HG02588 (cell line): ENCODE data around the gene CATSPER3.

Experiments used
- ATAC-seq: cut with Tn5 transposase; IDR thresholded peaks from one replicate; pipeline ENCODE4 v1.9.1; 2021; ENCODE audit warnings: mild to moderate bottlenecking, moderate library complexity; ENCODE audit not compliant: unreplicated experiment

The CATSPER3 gene

DNA sequence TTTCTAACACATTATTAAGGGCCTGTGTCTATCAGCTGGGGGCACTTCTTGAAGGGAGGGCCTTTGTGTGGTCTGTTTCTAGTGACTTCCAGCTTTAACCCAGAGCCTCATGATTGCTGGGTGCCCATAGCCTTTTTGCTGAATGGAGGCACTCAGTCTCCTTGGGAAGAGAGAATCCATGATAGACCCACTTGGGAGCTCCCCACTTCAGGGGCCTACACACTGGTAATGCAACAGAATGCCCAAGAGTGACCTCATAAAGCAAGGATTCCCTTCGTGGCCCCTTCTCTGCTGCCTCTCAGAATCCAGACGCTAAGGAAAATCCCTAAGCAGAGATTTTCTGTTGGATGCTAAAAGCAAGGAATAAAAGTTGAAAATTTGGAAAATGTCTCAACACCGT is at the start of gene CATSPER3:
TSS of gene CATSPER3 (plus strand) at position 301 of the 400 bp plus-strand sequence. CDS start at position 386, 85 bp downstream.
- no peak for ATAC-seq

DNA sequence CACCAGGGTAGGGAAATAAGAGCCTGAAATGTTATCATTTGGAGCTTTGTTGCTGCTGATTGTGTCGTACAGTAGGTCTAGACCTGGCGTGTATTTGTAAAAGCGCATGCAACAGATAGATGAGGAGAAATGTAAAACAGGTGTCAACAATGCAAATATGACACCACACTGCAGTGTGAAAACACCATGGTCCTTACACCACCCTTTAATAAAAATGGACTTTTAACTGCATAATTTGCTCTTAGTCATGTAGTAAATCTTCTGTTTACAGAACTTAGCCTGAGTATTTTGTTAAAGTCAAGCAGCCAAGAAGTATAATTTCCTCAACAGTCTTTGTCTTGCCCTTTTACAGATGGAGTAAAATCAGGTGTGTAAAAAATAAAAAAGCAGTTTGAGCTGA is 48.8 kb upstream of the CATSPER3 start:
- no peak for ATAC-seq

DNA sequence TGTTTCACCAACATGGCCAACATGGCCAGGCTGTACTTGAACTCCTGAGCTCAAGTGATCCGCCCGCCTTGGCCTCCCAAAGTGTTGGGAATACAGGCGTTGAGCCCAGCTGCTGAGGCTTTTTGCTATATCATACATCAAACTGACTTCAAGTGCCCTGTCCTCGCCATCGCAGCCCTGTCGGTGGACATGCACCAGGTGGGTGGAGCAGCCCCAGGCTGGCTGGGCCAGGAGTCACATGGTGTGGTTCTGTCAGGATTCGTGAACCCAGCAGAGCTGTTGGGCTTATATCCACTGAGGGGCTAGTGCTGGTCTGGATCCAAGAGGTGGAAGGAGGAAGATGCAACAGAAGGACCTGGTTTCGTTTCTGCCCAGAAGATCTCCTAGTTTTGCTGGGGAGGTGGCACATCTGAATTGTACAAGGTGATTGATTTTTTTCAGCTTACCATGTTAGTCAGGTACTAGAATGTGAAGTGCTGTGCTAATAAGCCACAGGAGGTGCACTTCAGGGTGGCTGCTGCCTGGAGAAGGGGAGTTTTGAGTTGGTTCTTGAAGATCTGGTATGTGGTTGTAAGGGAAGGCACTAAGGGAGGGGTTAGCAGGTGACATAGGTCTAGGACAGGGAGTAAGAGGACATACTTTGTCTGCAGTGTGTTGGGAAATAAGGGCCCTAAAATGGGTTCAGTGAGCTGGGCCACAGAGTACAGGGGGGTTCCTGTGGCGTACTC is 46.7 kb upstream of the CATSPER3 start:
- no peak for ATAC-seq

DNA sequence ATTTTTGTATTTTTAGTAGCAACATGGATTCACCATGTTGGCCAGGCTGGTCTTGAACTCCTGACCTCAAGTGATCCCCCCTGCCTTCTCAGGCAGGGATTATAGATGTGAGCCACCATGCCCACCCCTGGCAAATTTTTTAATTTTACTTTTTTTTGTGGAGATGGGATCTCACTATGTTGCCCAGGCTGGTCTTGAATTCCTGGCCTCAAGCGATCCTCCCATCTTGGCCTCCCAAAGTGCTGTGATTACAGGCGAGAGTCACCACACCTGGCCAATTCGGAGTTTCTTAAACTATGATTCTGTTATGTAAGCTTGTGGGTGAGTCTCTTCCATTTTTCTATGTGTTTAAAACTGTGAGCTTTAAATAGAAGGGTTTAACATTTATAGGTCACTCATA is 35.2 kb upstream of the CATSPER3 start:
- no peak for ATAC-seq

DNA sequence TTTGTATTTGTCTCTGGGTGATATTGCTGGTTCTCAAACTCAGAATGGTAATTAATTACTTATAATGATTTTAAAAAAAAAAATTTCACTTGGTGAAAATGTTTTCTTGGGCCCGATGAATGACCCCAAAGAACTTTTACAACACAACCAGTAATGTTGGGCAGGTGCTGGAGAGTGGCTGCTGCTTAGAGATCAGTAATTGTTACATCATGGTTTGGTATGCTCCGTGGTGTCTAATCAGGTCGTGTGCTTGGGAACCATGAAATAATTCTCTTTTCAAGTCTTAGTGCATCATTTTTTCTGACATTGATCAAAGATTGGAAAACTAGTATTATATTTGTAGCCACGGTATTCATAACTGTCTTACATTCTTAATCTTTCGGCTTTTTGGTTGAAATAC is 33.5 kb upstream of the CATSPER3 start:
- no peak for ATAC-seq

DNA sequence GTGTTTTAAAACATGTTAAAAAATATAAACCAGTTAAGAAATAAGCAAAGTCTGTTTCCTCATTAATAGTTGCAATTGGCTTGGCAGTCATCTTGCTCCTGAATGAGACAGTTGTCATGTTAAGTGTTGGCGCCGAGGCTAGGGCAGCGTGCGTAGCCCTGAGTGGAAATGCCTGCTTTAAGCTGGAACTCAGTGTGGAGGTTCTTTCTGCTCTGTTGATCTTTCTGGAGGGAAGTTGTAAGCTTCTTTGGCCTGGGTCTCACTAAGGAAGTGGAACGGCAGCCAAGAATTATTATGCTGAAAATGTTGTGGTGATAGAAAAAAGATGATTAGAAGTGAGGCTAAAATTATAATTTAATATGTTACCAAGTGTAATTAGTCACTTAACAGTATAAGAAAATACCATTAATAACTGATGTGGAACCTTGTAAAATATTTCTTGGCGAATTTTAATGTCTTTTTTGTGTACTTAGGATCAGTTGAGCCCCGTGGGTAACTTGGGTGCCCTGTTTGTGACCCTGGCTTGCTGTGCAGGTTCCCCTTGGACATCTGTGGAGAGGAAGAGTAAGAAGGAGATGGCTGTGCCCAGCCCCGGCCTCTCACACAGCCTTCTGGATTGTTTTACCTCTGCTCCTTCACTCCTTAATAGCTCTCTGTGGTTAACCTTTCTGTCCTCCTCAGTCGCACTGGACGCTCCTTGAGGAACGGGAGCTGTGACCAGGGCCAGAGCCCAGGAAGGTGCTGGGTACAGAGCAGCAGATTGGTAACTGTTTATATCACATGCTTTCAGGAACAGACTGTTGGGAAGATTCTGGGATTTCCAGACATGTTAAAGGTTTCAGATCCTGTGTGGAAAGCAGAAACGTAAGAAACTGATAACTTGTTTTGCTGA is 31.8 kb upstream of the CATSPER3 start:
- ATAC-seq: no peak

DNA sequence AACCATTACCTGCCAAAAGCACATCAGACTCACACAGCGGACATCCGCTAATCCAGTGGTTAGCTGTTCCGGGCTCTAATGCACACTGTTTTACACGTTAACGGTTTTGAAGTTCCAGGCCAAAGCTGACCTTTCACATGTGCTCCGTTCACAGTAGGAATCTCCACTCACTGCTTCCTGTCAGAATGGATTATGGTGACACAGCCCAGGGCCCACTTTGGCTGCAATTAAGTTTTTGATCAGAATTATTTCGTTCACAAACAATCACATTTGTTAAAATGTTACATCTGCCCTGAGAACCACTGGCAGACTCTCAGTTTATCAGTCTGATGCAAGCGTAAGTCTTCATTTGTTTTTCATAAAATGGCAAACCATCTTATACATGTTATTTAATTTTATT is 30.2 kb upstream of the CATSPER3 start:
- ATAC-seq: no peak

DNA sequence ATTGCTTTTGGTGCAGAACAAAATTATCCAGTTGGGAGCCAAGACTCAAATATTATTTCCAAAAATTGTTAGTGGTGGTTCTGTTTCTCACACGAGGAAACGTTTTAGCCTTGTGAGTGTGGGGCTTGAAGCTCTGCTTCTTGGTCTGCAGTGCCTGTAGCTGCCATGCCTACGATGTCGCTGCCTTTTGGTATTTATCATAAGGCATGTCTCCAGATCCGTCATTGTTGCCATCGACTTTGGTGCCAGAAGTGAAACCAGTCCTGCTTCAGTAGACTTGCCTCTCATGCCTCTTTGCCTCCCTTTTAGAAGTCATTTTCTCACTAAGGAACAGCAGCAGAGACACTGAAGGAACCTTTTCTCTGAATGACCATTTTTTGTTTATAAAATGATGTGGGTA is 29.7 kb upstream of the CATSPER3 start:
- ATAC-seq: no peak

DNA sequence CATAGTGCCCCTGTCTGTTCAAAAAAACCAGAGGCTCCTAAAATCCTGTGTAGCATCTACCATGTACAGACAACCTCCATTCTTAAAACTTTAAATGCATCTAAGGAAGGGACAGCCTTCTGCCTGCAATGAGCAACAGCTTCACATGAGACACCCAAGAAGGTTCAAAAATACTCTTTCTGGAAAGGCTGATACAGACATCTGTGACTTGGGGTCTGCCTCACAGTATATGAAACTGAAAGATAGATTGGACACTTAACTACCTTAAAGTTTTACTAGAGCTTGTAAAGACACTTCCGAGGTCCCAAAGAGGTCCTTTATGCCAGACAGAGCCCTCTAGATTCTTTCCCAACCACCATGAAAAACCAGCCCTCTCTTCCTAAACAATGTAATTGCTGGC is 28.2 kb upstream of the CATSPER3 start:
- no peak for ATAC-seq

DNA sequence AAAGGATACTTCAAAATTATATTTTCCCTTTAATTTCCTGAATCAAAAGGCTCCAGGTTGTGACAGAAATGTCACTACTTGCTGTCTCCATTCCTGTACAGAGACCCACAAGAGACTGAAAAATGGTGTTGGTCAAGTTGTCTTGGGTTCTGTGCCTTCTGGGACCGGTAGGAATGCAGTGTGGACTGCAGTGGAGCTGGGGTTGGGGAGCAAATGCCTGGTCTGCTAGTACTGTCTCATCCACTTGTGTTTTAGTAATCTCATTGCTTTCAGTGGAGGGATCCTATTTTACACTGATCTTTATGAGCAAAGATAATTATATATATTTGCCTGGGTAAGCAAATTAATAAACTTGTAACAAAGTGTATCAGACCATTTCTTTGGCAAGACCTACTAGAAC is 24.2 kb upstream of the CATSPER3 start:
- ATAC-seq: no peak

DNA sequence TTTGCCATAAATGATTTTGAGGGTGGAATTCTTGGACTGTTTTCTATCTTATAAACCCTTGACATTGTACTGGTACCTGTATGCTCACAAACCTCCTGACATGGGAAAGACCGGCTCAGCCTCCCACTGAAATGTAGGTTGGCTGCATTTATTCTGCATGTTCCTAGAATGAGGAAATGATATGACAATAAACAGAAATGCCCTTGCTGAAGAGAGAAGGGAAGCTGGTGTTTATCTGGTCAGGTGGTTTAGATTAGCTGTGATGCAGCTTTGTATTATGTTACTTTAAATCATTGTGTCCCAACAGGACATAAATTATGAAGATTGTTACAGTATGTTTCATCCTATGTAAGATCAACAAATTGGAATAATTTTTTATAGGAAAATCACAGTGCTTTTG is 23.1 kb upstream of the CATSPER3 start:
- ATAC-seq: no peak

DNA sequence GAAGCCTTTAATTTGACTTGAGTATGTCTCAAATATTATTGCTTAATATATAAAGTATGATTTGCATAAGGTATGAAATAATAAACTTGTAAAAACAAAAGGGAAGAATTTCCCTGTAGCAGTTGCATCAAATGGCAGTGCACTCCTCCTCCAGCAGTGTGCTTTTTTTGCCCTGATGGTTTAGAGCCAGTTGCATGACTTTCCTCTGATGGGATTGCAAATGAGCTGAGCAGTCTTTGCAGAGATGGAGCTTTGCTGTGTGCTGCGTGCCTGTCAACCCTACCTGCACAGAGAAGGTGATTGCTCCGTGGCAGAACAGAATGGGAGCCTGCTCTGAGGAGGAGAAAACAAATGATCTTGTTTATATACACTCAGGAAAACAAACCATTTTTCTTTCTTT is 22.7 kb upstream of the CATSPER3 start:
- ATAC-seq: no peak

DNA sequence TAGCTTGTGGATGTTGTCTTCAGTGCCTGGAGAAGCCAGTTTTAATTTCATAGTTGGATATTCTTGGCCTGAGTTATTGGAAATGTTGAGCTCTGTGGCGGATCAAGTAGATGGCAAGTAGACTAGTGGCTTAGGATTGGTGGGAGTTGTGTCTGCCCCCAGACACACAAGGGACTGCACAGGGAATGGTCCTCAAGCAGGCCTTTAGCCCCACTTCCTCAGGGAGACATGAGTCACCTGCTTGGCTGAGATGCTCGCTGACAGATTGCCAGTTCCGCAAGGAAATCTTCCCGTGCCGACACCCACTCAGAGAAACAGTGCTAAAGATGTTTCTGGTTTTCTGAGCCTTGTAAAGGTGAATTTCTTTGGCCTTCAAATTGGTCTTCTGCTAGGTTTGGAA is 18.8 kb upstream of the CATSPER3 start:
- no peak for ATAC-seq

DNA sequence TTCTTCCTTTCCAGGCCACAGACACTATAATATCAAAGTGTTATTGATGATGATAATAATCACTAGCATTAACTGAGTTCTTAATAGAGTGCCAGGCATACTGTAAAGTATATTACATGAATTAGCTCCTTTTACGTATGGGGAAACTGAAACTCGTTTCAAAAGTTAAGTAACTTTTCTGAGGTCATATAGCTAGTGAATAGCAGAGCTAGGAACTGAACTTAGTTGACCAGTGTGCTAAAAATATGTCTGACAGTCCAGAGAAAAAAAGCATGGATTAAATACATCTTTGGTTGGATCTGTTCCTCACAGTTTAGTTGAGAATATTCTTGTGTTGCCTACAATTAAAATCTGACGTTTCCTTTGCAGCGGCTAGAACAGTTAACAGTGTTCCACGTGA is 18.4 kb upstream of the CATSPER3 start:
- ATAC-seq: no peak

DNA sequence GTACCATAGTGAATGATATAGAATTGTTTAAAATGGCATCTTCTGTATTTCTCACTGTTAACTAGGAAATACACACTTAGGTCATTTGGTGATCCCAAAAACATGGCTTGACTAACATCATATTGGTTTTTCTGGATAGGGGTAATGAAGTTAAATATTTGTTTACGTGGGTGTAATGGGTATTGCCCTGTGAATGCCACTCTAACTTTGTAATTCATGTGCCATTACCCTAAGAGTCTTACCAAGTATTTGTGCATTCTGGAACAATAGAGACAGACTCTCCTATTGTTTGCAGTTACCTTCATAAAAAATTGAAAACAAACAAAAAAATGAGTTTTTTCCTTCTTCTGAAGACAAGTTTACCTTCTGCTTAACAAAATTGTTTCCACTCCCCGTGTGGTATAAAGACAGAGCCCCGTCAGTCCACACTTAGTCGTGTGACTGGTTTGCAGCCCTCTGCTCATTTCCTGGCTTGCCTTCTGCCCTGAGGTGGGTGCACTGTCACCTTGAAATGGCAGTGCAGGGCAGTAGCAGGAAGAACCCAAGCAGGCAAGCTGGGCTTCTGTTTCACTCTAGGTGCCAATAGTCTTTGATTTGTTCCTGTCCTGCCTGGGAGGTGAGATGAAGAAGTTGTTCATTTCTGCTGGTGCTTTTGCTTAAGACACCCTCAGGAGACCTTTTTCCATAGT is 9.6 kb upstream of the CATSPER3 start:
- ATAC-seq: no peak

DNA sequence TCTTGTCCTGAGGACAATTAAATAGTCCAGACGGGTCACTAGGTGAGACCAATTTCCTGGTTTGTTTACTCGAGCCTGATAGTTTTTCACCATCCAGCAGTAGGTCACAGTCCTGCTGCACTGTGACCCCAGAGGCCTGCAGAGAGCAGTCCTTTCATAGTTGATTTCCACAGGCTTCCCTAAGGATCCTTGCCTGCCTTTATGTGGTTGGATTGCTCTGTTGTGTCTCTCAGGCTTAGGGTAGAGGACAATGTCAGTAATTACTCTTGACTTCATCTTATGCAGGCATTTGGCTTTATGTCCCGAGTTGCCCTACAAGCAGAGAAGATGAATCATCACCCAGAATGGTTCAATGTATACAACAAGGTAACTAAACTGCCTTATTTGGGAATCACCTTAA is 9.0 kb upstream of the CATSPER3 start:
- no peak for ATAC-seq

DNA sequence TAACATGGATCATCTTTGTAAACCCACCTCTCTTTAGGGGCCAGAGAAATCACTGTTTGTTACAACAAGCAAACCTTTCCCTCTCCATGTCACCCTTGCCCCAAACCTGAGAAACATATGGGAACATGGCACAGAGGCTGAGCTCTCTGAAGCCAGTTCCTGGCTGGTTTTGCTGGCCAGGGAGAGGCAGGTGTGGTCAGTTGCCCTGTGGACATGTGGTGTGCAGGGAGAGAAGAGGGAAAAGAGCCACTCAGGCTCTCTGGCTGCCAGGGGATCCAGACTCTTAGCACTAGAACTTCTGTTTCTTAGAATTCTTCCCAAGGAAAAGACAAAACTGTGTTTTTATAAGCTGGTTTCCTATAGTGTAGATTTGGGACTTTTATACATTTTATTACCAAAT is 4.6 kb upstream of the CATSPER3 start:
- no peak for ATAC-seq

DNA sequence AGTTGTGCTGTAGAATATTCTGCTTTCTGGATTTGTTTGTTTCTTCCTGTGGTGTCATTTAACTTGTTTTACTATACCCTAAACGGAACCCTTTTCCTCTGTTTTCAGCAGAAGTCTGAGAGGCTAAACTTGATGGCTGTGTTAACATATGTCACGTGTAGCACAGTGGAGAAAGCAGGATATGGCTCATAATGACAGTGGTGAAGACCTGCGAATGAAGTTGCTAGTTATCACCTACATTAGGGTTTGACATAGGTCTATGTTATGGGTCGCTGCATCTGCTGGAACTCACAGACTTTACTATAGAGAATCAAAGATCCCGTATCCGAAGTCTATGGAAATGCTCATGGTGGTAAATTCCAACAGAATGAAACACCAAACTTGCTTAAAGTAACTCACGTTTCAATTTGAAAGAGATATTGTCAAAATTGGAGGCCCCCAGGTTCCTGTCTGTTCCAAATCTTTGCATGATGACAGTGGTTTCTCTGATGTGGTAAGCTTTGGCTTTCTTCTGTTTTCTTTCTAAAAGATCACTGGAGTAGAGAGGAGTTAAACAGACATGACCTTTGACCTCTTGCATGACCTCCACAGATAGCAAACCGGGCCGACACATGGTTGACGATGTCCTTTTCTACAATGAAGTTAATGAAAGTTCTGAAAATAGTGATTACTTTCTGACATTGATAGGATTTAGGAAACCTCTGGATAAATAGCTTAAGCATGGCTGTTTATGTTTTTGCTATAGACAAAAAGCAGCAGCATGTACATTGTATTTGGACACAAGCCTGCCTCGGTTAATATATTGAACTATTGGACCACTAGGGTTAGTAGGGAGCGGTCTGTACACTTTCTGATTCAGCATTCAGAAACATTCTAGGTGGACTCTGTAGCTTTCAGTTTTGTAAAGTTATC is 3.1 kb upstream of the CATSPER3 start:
- ATAC-seq: no peak

DNA sequence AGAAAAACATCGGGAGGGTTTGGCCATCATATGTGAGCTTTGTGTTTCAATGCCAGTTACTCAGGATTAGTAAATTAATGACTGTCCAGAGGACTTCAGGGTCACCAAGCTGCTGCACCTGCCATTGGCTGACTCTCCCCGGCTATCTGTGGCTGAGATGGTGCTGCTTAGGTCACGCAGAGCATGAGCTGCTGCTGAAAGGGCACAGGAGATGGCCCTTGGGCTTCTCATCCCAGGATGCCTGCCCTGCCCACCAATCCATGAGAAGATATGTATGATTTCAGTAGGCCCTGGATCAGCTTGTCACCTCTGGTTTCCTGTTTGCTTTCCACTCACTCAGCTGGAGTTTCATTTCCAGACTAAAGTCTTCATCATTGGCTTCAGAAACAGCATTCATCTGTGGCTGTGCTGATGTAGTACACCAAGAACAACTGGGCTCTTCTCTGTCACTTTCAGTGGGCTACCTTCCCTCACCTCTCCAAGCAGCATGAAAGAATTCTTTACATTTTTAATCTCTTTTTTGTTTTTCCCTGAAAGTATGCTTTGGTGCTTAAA is 2.4 kb upstream of the CATSPER3 start:
- no peak for ATAC-seq

DNA sequence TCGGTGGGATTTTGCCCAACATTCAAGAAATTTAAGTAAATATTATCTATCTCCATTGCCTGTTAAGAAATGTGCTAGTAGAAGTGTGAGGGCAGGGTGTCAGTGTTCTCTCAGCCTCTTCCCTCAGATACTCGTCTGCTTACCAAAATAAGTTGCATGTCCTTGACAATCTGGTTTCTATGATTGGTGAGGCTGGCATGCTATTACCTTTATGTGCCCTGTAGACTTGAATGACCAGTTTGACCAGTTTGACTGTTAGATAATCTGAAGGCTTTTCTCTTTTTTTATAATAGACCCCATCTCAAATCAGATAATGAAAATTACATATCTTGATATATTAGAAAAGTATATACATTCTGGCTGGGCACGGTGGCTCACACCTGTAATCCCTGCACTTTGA is 348 bp downstream of the CATSPER3 start:
- ATAC-seq: no peak
